Left cardiac atrium (tissue), 4 donors: Measurements from ENCODE around the gene PTGES3. TPM values are rescaled to one million over a fixed set of nuclear protein-coding genes. Genes with fewer than 3 reads are reported as not detected.

Experiments used
- ATAC-seq, 2 donors: fragments of 200-7000 bp; cut with Tn5 transposase; one replicate each; pipeline ENCODE4 v1.9.1; 2020; ENCODE audit warnings: mild to moderate bottlenecking in 2 of 2, moderate library complexity in 2 of 2
- DNase-seq: peaks from one replicate; pipeline ENCODE4 v3.0.0-alpha.2; 2020
- intact Hi-C, 2 donors: fragments of 100-400 bp; cut with DNase I; formaldehyde crosslinking; loops; one replicate each; pipeline versions ENCODE4 v1.14.1 to v1.15.1; 2022 to 2023
- total RNA-seq, 2 donors: library from RNA; stranded (reverse); fragmentation: NEBNext Ultra II Directional; extraction: Animal tissue kit (Norgen Biotek cat#: 25700); gene quantifications; one replicate each; pipeline ENCODE4 v1.2.1, GENCODE V29; 2021
- donor health status: DM: no; HTN: yes; CAD: no.
- donor health status: DM: no; HTN: yes; CAD: no; lungs with severe emphysema.
- donor health status: DM: yes; HTN: yes; CAD: no.
- donor health status: Dilated cardiomyopathy.

Gene PTGES3
- total RNA-seq, 2 donors from 2014 or later = 126 to 138 TPM

DNA sequence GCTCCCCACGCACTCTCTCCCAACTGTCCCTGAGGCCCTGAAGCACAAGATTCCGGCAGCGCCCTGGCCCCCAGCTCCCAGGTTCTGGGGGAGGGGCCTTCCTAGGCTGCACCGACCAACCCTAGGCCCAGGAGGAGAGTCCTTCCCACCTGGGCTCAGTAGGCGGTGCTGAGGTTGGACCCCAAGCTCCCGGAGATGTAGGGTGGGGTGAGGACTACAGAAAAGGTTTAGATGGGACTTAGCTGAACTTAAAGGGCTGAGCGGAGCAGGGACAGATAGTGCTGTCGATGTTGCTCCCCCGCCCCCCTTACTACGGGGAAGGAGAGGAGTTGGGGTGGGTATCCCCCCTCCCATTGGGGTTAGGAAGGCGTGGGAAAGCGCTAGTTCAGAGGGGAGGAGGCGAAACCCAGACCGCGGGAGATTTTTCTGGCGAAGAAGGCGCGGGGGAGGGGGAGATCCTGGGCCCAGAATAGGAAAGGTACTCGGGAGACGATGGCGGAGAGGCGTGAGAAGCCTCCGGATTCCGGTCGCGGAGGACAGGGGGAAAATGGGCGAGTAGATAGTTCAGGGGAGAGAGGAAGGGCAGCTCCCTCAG, 53.7 kb downstream of the PTGES3 start:
- DNase-seq (peak; percentile 40), ATAC-seq (no peak)
- intact Hi-C loops = loop anchor here in 1 of 2 donors (5.0 kb wide), 1 partner anchor 112 kb away; the partner anchor contains the start of gene RBMS2

DNA sequence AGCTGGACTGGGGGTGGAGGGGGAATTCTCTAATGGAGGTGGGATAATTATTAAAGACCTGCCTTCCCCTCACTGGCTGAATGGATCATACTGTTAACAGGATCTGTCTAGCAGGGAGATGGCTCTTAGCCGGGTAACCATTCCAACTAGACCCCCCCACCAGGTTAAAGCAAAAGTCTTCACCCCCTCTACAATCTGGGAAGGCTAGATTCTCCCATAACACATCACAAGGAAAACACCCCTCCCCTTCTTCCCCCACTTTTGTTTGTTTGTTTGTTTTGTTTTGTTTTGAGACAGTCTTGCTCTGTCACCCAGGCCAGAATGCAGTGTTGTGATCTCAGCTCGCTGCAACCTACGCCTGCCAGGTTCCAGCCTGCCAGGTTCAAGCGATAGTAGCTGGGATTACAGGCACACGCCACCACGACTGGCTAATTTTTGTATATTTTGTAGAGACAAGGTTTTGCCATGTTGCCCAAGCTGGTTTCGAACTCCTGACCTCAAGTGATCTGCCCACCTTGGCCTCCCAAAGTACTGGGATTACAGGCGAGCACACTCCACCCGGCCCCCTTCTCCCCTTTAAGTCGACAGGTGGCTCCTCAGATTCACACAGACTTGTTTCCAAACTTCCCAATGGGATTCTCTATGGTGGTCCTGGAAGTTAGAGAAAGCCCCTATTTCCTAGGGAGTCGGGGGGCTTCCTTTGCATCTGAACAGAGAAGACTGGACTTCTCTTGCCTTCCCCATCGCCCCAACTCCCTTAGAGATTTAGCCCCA, 54.4 kb downstream of the PTGES3 start:
- ATAC-seq = no peak
- DNase-seq = no peak
- intact Hi-C loops = loop anchor here in 1 of 2 donors (5.0 kb wide), 1 partner anchor 111 kb away; the partner anchor contains the start of gene RBMS2

DNA sequence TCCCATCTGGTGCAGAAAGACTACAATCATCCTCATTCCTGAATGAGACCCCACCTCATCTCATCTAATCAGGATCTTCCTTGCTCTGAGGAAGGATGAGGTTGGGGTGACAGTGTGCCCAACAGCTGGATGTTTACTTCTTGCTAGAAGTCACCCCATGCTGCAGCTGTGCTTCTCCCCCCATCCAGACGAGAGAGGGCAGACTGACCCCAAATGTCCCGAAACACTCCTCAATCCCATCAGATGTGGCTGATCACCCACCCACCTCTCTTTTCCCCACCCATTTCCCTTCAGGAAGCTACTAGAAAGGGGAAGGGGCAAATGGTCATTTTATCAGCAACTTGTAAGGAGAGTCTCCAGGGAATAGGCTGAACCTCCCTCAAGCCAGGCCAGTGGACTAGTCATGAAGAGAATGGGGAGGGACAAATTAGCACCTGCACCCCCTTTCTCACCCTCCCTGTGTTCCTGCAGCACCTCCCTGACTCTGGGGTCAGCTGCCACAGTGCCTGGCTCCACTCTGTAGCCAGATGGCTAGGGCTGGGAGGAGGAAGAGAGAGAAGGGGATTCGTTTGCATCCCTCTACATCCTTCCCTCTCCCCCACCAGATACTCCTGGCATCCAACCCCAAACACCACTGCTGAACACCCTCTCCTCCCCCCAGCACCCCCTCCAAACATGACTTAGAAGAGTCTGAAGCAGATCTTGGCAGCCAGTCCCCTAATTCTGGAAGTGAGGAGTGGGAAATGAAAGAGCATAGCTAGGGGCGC, 55.2 kb downstream of the PTGES3 start:
- intact Hi-C loops = loop anchor here in 1 of 2 donors (5.0 kb wide), 1 partner anchor 111 kb away; the partner anchor contains the start of gene RBMS2
- ATAC-seq = no peak

DNA sequence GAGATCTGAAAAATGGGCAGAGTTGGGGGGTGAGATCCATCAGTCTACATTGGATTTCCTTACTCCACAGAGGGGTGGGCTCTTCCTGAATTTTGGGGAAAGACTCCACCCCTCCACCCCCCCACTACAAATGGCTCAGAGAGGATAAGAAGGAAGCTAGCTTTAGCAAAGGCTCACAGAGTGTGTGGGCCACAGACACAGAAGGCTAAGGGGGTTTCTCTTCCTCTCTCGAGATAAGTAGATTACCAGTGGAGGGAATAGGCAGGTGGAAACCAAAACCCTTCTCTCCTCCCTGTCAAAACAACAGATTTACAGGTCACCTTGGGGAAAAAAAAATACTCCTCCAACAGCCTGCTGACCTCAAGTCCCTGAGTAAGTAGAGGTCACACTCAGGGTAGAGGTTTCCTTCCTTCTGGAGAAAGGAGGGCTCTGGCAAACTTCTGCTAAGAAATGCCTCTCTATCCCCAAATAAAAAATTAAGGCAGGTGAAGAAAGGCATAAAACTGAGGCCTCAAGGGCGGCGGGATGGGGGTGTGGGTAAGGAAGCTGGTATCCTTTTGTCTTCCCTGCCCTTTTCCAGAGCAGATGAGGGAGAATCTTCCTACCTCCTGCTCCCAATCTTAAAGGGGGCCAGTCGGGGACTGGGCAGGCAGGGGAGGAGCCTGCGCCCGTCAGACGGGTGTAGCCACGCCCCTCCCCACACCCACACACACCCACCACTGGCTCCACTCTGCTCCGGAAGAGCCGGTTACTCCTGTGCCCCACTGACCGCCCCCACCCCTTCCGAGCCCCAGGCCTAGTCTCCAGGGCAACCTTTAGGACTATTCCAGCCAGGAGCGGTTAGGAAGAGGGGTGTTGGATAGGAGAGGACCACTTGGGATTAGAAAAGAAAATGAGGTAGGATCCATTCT, 56.0 kb downstream of the PTGES3 start:
- DNase-seq (peak; percentile 82), ATAC-seq (peak; percentile 13 to 14)
- intact Hi-C loops = loop anchor here in 1 of 2 donors (5.0 kb wide), 1 partner anchor 110 kb away; the partner anchor contains the start of gene RBMS2

More for the DNA sequence above, 55.2 kb downstream of the PTGES3 start:
- DNase-seq = no peak

DNA sequence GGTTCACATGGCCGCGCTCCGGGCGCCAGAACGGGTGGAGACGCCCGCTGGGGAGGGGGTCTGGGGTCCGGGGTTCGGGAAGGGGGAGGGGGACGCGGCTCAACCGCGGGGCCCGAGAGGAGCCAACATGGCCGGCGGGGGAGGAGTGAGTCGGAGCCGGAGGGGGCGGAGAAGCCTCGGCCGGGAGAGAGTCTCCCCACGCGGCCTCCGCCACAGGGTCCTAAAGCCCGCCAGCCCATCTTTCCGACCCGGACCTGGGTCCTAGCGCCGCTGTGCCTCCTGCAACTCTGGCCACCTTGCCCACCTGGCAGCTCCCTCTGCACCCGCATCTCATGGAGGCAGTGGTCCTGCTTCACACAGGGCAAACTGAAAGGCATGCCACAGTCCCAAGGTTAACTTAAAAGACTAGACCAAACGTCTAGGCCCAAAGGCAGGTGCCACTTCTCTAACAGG, 57.9 kb downstream of the PTGES3 start, which contains the start of gene BAZ2A:
Gene BAZ2A, minus strand, starts transcription at position 147 of the 453 bp plus-strand sequence. CDS start 12,796 bp downstream, outside the sequence.
- intact Hi-C loops = loop anchor here in 1 of 2 donors (5.0 kb wide), 1 partner anchor 108 kb away; the partner anchor contains the start of gene RBMS2
- DNase-seq = peak; percentile 93
- ATAC-seq = peak; percentile 88

DNA sequence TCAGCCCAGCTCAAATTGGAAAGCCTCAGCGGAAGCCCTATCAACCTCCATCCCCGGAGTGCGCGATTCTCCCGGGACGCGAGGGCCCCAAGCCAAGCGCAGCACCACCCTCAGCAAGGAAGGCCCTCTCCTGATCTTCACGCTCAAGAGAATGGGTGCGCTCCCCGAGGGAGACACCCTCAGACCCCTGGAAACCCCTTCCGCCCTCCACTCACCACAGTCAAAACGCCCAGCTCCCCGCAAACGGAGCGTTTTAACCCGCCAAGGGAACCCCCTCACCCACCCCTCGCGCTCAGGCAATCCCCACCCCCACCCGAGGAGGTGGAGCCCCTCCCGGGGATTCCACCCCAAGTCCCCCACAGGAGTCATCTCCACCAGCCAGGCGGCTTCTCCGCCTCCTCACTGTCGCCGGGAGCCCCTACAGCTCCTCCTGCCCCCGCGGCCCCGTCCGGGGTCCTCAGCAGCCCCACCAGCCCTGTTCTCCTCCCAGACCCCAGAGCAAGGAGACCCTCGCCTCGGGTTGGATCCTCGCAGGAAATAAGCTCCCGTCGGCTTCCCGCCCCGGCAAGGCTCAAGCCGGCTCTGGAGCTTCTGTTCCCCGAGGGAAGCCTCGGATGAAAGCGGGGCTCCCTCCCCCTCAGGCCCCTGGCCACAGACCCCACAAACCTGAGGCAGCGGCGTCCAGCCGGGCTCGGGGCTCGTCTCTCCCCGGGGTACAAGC, 58.5 kb downstream of the PTGES3 start:
- intact Hi-C loops = loop anchor here in 1 of 2 donors (5.0 kb wide), 1 partner anchor 107 kb away; the partner anchor contains the start of gene RBMS2
- DNase-seq (peak; percentile 46), ATAC-seq (peak; percentile 41 to 55)

DNA sequence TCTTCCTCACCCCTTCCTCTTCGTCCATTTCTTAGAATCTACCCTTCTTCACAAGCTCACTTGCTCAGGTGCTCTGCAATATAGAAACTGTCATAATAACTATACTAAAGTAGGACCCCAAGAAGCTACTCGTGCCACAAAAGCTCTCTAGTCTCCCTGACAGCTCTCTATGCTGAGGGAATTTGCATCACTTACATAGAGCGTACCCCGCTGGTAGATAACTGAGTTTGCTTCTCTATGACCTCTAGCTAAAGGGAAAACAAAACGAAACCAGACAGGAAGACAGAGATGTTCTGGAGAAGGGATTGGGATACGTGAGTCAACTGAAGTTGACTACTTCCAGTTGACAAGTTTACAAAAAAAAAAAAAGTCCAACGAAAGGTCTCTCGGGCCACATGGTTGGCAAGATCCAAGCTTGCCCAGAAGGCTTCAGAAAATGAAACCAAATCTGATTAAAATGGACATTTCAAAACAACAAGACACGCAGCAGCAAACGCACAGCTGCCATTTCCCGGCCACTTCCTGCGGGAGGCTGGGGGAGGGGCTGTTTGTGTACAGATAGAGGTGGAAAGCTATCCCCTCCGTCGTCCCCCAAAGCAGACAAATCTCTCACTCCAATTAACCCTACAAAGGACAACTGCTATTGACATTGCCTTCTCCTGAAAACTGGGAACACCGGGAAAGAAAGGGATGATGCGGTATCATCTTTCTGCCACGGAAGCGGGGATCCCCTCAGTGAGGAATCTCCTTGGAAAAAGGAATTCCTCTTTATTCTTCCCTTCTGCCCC, 59.2 kb downstream of the PTGES3 start:
- peak; percentile 22 to 38 for ATAC-seq

DNA sequence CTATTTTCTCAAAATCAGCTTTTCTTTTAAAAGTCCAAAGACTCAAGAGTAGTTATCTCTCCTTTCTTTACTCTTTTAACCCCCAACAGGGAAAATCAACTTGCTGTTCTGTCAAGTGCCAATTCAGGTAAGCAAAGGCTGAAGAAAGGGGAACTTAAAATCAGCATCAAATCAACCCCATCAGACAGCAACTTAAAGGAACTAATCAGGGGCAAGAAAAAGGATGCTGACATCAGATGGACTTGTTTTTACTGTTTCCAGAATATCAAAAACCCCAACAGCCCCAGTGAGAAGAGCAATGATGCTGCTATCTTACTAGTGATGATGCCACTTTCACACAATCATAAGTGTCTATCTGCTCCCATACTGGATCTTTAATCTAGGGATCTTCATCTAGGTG, 61.4 kb downstream of the PTGES3 start:
- DNase-seq (no peak), ATAC-seq (no peak)
- intact Hi-C loops = no loop called here

More for the DNA sequence above, 59.2 kb downstream of the PTGES3 start:
- intact Hi-C loops = no loop called here
- DNase-seq = peak; percentile 76

DNA sequence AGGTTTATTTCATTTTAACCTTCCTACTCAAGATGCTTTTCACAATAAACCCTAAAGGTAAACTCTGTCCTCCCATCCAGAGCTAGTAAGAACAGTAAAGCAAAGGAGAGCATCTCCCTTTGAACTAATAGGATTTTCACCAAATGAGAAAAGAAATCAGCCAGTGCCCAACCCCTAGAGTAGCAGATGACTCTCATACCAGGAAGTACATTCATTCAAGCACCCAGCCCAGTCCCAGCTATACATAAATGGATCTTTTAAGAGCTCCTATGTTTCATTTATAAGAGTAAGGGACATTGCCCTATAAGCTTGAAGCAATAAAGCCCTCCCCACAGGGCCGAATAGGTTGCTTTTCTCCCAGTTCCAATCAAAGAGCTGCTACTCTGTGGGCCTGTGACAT, 65.5 kb downstream of the PTGES3 start:
- no peak for ATAC-seq
- no peak for DNase-seq
- intact Hi-C loops = no loop called here

DNA sequence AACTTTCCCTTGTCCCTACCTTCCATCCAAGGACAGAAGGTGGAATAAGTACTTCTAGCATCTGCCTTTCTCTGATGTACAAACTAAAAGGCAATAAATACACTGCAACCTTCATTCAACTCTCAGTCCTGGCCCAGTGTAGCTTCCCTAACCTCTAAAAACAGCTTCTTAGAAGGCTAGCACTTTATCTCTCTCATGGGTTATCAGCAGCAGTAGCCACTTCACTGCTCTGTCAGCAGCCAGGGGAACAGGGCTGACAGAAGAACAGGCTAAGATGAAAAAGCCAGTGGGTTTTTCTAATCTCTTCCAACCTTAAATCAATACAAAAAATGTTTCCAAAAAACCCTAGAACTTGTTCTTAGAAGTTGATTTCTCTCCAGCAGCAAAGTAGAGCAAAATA, 71.2 kb downstream of the PTGES3 start:
- intact Hi-C loops = no loop called here
- DNase-seq = no peak
- ATAC-seq = peak; percentile 57 to 75

DNA sequence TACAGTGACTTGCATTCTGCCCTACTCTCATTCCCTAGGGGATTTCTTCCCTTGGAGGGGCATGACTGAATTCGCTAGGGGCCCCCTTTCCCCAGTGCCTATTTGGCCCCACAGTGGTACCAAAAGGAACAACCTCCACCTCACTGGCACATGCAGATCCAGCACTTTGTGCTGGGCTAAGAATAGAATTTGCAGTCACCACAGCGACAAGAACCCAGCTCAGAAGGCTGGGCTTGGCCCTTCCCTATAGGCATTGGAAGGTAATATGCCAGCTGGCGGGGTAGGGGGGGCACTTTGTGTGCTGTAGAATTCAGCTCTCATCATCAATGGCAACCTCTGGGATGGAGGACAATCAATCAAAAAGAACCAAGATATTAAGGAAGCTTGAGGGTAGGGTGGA, 71.8 kb downstream of the PTGES3 start:
- DNase-seq (no peak), ATAC-seq (peak; percentile 47 to 77)
- intact Hi-C loops = no loop called here

DNA sequence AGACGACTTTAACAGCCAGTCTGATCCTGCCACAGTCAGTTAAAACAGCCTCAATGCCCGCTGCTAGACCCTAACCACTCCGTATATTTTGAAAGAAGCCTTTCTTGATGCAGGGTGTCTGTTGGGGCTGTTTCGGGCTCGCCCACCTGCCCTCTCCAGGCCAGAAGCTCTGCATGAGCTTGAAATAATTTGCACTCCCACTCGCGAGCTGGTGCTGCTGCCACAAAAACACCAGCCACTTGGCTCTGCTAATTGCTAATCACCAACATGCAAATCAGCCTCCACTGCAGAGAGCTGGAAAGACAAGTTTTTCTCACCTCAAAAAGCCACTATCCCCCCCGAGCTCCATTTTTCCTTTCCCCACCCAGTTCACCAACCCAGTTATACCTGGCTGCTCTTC, 73.5 kb downstream of the PTGES3 start:
- intact Hi-C loops = no loop called here
- ATAC-seq (no peak), DNase-seq (no peak)

Other genes with a start within 250 kb of the PTGES3 start
- 1 to 10 TPM; 3.3 to 4.0 TPM for gene TIMELESS, start 238.9 kb downstream of the PTGES3 start, total RNA-seq
- under 1 TPM in 1 of 2 donors, not detected in 1; 0.50 TPM for gene MIP, start 233.6 kb downstream of the PTGES3 start, total RNA-seq
- gene SPRYD4, start 219.7 kb downstream of the PTGES3 start, total RNA-seq = 1 to 10 TPM; 2.3 to 3.2 TPM
- gene GLS2, start 200.1 kb downstream of the PTGES3 start, total RNA-seq = under 1 TPM; 0.35 to 0.42 TPM
- 10 to 100 TPM; 32.6 to 40.7 TPM for gene RBMS2, start 166.5 kb downstream of the PTGES3 start, total RNA-seq
- gene BAZ2A, start 58.0 kb downstream of the PTGES3 start, total RNA-seq = 10 to 100 TPM; 38.3 to 54.1 TPM
- gene ATP5F1B, start 42.3 kb downstream of the PTGES3 start, total RNA-seq = 1,000 to 10,000 TPM; 1,539 to 1,844 TPM
- 100 to 1,000 TPM; 516 to 593 TPM for gene NACA, start 37.0 kb upstream of the PTGES3 start, total RNA-seq
- 1 to 10 TPM; 2.7 to 5.6 TPM for gene PRIM1, start 64.0 kb upstream of the PTGES3 start, total RNA-seq
- gene HSD17B6, start 75.0 kb upstream of the PTGES3 start, total RNA-seq = 1 to 10 TPM in 1 of 2 donors, under 1 TPM in 1; 0.84 to 1.4 TPM
- gene SDR9C7, start 246.1 kb upstream of the PTGES3 start, total RNA-seq = not detected